ENCODE results near the gene EREG. TPM values are rescaled to one million over a fixed set of nuclear protein-coding genes. Genes with fewer than 3 reads are reported as not detected.

EREG gene
- total and polyA plus RNA-seq, 2 of the 8 experiments (the other 6 are each of a cell fraction or from before 2014, with no cell fraction given) = not detected

DNA sequence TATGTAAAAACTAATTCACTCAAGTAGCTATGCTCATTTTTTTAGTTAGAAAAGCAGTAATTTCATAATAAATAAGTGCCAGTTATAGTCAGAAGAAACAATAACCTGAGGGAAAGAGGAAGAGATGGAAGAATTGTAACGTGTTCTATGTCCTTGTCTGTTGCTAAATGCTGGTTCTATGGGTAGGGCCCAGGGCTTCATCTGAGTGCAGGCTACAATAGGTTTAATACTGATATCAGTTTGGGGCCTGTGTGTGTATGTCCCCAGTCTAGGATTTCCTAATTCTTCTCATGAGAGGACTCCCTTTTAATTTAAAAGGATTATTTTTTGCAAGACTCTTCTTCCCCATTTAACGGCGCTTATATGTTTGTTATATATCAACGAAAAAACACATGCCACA is 3.3 kb upstream of the EREG start (continued):
- TF ChIP-seq CHD7 (IDR thresholded peaks at IDR 0.05; ENCODE audit: insufficient replicate concordance, low read length) = no peak
- TF ChIP-seq CREB1 (IDR thresholded peaks at IDR 0.05) = no peak
- no peak for TF ChIP-seq SP4 (IDR thresholded peaks at IDR 0.05; ENCODE audit: low read length)
- TF ChIP-seq SRF (IDR thresholded peaks at IDR 0.05; ENCODE audit: low read depth, low read length) = no peak
- no peak for TF ChIP-seq BACH1 (IDR thresholded peaks at IDR 0.05; ENCODE audit: low read length)
